NT2/D1 (cell line): ENCODE measurements around the gene IFNL1.

Experiments
- DNase-seq: peaks from one replicate; pipeline ENCODE4 v3.0.0-alpha.2; 2011; ENCODE audit warnings: low read depth, low spot score
- H3K27me3 ChIP-seq: 2 replicates; pipeline ENCODE4 v1.6.0; 2011; ENCODE audit warnings: mild to moderate bottlenecking; ENCODE audit not compliant: insufficient read length, insufficient read depth
- H3K36me3 ChIP-seq: 2 replicates; pipeline ENCODE4 v1.6.1; 2011; ENCODE audit warnings: mild to moderate bottlenecking, low read length, mixed read lengths; ENCODE audit not compliant: insufficient read depth, insufficient read length
- H3K4me1 ChIP-seq: 2 replicates; pipeline ENCODE4 v1.5.1; 2011; ENCODE audit not compliant: insufficient read depth, insufficient read length
- H3K4me3 ChIP-seq: 2 replicates; pipeline ENCODE4 v1.5.1; 2011; ENCODE audit warnings: low read depth; ENCODE audit not compliant: insufficient read length
- H3K9ac ChIP-seq: 2 replicates; pipeline ENCODE4 v1.6.0; 2011; ENCODE audit warnings: low read depth; ENCODE audit not compliant: insufficient read length
- H3K9me3 ChIP-seq: 2 replicates; pipeline ENCODE4 v1.5.1; 2011; ENCODE audit warnings: mild to moderate bottlenecking, low read length; ENCODE audit not compliant: insufficient read depth
- SUZ12 ChIP-seq: IDR thresholded peaks from 2 replicates; pipeline ENCODE4 v1.6.1; 2011; ENCODE audit not compliant: insufficient read length, insufficient read depth; ENCODE audit errors: extremely low read depth
- YY1 ChIP-seq: IDR thresholded peaks from 2 replicates; pipeline ENCODE4 v1.6.1; 2011; ENCODE audit not compliant: insufficient read length, insufficient read depth
- ZNF274 ChIP-seq: IDR thresholded peaks from 2 replicates; pipeline ENCODE4 v1.6.1; 2011; ENCODE audit warnings: mild to moderate bottlenecking, low read depth, low read length

IFNL1 gene

DNA sequence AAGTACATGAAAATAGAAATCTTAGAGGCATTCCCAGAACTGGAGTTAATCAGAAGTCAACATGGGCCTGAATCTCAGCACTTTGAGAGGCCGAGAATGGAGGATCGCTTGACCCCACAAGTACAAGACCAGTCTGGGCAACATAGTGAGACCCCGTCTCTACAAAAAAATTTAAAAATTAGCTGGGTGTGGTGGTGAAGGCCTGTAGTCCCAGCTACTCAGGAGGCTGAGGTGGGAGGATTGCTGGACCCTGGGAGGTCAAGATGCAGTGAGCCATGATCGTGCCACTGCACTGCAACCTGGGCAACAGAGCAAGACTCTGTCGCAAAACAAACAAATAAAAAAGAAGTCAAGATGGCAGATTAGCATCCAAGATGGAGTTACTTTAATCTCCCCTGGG is 19.5 kb upstream of the IFNL1 start:
- Histone ChIP-seq H3K27me3 (no peaks in the 10 kb centered on the region), H3K9me3 (0 out of 2 replicates have a peak, but pooled peaks cover 2% of the 10 kb centered on the region), H3K36me3 (no peaks in the 10 kb centered on the region), H3K4me1 (no peaks in the 10 kb centered on the region), H3K9ac (no peak overlapping the region), H3K4me3 (no peak overlapping the region)
- no peak for DNase-seq
- TF ChIP-seq ZNF274 = no peak
- no peak for TF ChIP-seq SUZ12
- no peak for TF ChIP-seq YY1

DNA sequence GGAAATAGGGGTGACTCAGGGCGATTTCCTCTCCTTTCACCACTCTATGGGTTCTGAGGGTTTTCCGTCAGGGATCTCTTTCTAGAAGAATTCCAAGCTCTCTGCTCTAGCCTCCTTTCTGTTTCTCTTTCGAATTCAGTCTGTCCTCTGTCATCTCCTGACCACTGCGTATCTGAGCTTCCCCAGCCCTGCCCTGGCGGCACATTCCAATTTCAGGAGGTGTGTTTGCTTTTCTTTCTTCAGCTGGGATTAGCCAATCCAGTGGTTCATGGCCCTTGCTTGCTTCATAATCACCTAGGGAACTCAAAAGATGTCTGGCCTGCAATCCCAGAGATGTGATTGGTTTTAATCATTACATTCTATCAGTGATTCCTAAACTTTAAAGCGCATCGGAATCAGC is 18.6 kb upstream of the IFNL1 start:
- H3K27me3 ChIP-seq = no peaks in the 10 kb centered on the region
- H3K4me1 ChIP-seq = no peaks in the 10 kb centered on the region
- no peak for TF ChIP-seq YY1
- no peak for TF ChIP-seq ZNF274
- TF ChIP-seq SUZ12 = no peak
- DNase-seq = no peak
- no peak overlapping the region for H3K4me3 ChIP-seq
- H3K36me3 ChIP-seq = no peaks in the 10 kb centered on the region
- H3K9me3 ChIP-seq = 0 out of 2 replicates have a peak, but pooled peaks cover 5% of the 10 kb centered on the region
- no peak overlapping the region for H3K9ac ChIP-seq

DNA sequence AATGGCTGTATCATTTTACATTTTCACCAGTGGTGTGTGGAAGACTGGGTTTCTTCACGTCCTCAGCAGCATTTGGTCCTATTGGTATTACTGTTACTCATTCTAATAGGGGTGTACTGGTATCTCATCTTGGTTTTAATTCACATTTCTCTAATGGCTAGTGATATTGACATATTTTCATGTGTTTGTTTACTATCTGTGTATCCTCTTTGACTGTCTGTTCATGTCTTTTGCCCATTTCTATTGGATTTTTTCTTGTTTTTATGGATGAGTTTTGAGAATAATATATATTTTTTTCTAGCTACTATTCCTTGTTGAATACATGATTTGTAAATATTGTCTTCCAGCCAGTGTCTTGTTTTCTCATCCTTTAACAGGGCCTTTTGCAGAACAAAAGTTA is 14.2 kb upstream of the IFNL1 start:
- DNase-seq = no peak
- Histone ChIP-seq H3K9ac (no peak overlapping the region), H3K4me1 (no peaks in the 10 kb centered on the region), H3K9me3 (peaks cover 16% of the 10 kb centered on the region; the same call in 1 of the 2 replicates), H3K36me3 (no peaks in the 10 kb centered on the region), H3K4me3 (no peak overlapping the region), H3K27me3 (no peaks in the 10 kb centered on the region)
- TF ChIP-seq YY1 (no peak), SUZ12 (no peak), ZNF274 (no peak)

DNA sequence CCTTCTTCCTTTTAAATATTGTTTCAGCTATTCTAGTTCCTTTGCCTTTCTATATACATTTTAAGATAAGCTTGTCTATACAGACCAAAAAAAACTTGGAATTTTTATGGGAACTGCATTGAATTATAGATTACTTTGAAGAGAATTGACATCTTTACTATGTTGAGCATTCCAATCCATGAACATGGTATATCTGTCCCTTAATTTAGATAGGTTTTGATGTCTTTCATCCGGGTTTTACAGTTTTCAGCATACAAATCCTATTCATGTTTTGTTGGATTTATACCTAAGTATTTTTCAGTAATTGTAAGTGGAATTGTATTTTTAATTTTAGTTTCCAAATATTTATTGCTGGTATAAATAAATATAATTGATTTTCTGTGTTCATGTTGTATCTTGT is 12.2 kb upstream of the IFNL1 start:
- no peak for DNase-seq
- TF ChIP-seq SUZ12 = no peak
- no peak for TF ChIP-seq YY1
- TF ChIP-seq ZNF274 = no peak
- Histone ChIP-seq H3K4me3 (no peak overlapping the region), H3K9me3 (peaks cover 16% of the 10 kb centered on the region; the same call in 1 of the 2 replicates), H3K9ac (no peak overlapping the region), H3K4me1 (no peaks in the 10 kb centered on the region), H3K36me3 (no peaks in the 10 kb centered on the region), H3K27me3 (no peaks in the 10 kb centered on the region)

DNA sequence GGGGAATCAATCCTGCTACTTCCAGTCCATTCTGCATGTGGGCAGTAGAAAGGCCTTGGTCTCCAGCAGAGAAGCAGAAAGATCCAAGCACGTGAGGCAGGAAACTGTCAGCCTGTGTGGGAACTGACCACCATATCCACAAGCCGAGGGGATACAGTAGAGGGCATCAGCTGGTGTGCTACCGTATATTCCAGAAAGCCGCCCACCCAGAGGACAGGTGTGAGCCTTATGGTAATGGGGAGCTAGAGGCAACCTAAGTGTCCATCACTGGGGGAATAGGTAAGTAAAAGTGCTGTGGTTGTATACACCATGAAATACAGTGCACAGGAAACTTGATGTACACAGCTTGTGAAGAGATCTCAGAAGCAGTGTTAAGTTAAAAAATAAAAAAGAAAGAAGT is 2.8 kb upstream of the IFNL1 start:
- DNase-seq = no peak
- no peaks in the 10 kb centered on the region for H3K36me3 ChIP-seq
- no peak overlapping the region for H3K9ac ChIP-seq
- H3K9me3 ChIP-seq = no peaks in the 10 kb centered on the region
- H3K4me1 ChIP-seq = peaks cover 5% of the 10 kb centered on the region
- no peak overlapping the region for H3K4me3 ChIP-seq
- TF ChIP-seq SUZ12 (no peak), YY1 (no peak), ZNF274 (no peak)
- H3K27me3 ChIP-seq = no peaks in the 10 kb centered on the region

DNA sequence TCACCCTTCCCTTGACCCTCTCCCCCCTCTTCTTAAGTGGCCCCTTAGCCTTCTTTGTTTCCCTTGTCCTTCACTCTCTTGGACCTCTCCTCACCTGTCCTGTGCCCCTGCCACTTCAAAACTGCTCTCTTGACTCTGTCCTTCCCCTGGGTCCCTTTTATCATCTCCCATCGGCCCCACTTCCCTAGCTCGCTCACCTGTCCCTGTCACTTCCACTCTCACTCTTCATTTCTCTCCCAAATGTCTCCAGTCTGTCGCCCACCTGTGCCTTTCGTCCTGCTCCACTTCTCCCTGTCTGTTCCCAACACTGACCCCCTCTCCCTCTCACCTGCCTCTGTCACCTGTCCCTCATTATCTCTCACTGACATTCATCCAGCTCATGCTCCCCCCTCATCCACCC is 699 bp downstream of the IFNL1 start:
- Histone ChIP-seq H3K9ac (no peak overlapping the region), H3K36me3 (no peaks in the 10 kb centered on the region), H3K4me1 (peaks cover 5% of the 10 kb centered on the region), H3K4me3 (no peak overlapping the region), H3K9me3 (no peaks in the 10 kb centered on the region), H3K27me3 (no peaks in the 10 kb centered on the region)
- TF ChIP-seq SUZ12 (no peak), YY1 (no peak), ZNF274 (no peak)
- DNase-seq = no peak

DNA sequence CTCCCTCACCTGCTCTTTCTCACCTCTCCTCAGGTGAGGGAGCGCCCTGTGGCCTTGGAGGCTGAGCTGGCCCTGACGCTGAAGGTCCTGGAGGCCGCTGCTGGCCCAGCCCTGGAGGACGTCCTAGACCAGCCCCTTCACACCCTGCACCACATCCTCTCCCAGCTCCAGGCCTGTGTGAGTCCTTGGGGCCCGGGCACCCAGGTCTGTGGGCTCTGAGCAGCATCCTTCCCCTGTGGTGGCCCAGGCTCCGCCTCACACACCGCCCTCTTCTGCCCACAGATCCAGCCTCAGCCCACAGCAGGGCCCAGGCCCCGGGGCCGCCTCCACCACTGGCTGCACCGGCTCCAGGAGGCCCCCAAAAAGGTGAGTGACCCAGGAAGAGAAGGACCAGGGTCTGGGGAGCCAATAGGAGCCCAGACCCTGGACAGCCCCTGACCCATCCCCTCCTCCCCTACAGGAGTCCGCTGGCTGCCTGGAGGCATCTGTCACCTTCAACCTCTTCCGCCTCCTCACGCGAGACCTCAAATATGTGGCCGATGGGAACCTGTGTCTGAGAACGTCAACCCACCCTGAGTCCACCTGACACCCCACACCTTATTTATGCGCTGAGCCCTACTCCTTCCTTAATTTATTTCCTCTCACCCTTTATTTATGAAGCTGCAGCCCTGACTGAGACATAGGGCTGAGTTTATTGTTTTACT is 1.9 kb downstream of the IFNL1 start:
- H3K9ac ChIP-seq = no peak overlapping the region
- no peaks in the 10 kb centered on the region for H3K36me3 ChIP-seq
- TF ChIP-seq YY1 (no peak), SUZ12 (no peak), ZNF274 (no peak)
- no peak overlapping the region for H3K4me3 ChIP-seq
- no peak for DNase-seq
- H3K27me3 ChIP-seq = no peaks in the 10 kb centered on the region
- peaks cover 3% of the 10 kb centered on the region for H3K4me1 ChIP-seq
- H3K9me3 ChIP-seq = no peaks in the 10 kb centered on the region
